Ammon's horn (tissue), 1 donor: ENCODE measurements around the gene CD96.

ENCODE experiments used
- DNase-seq: peaks from one replicate; pipeline ENCODE4 v3.0.0-alpha.2; 2016; ENCODE audit warnings: low spot score

Gene CD96

GRCh38 chr3:111676211-111677006, 134.4 kb downstream of the CD96 start:
- DNase-seq: no peak

- no peak for DNase-seq
Observed at GRCh38 chr3:111677007-111677392, 135.0 kb downstream of the CD96 start.

GRCh38 chr3:111681661-111682426, 139.8 kb downstream of the CD96 start:
- no peak for DNase-seq

- DNase-seq: no peak
Observed at GRCh38 chr3:111684640-111685039, 142.6 kb downstream of the CD96 start.

- DNase-seq: no peak
Observed at GRCh38 chr3:111688190-111688800, 146.3 kb downstream of the CD96 start.

GRCh38 chr3:111690242-111690641, 148.2 kb downstream of the CD96 start:
- DNase-seq: no peak

- DNase-seq: peak; percentile 61
Observed at GRCh38 chr3:111691293-111691909, 149.4 kb downstream of the CD96 start.

GRCh38 chr3:111692593-111693552, 150.9 kb downstream of the CD96 start:
- no peak for DNase-seq

- DNase-seq: no peak
Observed at GRCh38 chr3:111694471-111694870, 152.5 kb downstream of the CD96 start.

GRCh38 chr3:111695636-111696117, 153.7 kb downstream of the CD96 start:
- DNase-seq: no peak

- DNase-seq: no peak
Observed at GRCh38 chr3:111700054-111700453, 158.1 kb downstream of the CD96 start.

- DNase-seq: no peak
Observed at GRCh38 chr3:111701292-111701906, 159.4 kb downstream of the CD96 start.
